Measurements from ENCODE around the gene INPP4A.

GRCh38 chr2:98474979-98475632 is 30.4 kb downstream of the INPP4A start:
- TF ChIP-seq CTCF (IDR thresholded peaks at IDR 0.05), result no peak
- no peak for TF ChIP-seq POLR2AphosphoS5 (IDR thresholded peaks at IDR 0.05)
- no peak for TF ChIP-seq EP300 (IDR thresholded peaks at IDR 0.05; ENCODE audit: low read depth)
